ENCODE measurements around the gene GALNT7. TPM values are rescaled to one million over a fixed set of nuclear protein-coding genes. Genes with fewer than 3 reads are reported as not detected.

The GALNT7 gene
- total and polyA plus RNA-seq, 10 of the 15 experiments (the other 5 are each of a cell fraction or from before 2014, with no cell fraction given) = 14.2 to 33.2 (median 28.9) TPM

GRCh38 chr4:173243917-173244658 lies 75.5 kb downstream of the GALNT7 start (continued):
- TF ChIP-seq ZBTB11 (CRISPR knock-in tag; IDR thresholded peaks at IDR 0.05) (no peak), RELA (IDR thresholded peaks at IDR 0.05; ENCODE audit: borderline replicate concordance, partially characterized antibody) (no peak), RAD51 (IDR thresholded peaks at IDR 0.05) (no peak), ZNF207 (IDR thresholded peaks at IDR 0.05; ENCODE audit: borderline replicate concordance) (no peak), FOS (IDR thresholded peaks at IDR 0.05; ENCODE audit: borderline replicate concordance, extremely low read depth, insufficient read length) (no peak), RCOR1 (conservative IDR thresholded peaks at IDR 0.05; ENCODE audit: low read depth, low read length) (no peak), RAD21 (IDR thresholded peaks at IDR 0.05; ENCODE audit: insufficient read depth, low read depth, low read length) (no peak), SUZ12 (IDR thresholded peaks at IDR 0.05; ENCODE audit: unreplicated experiment) (no peak)

GRCh38 chr4:173245952-173246351 lies 77.3 kb downstream of the GALNT7 start:
- RAD21 ChIA-PET (ENCODE audit: unreplicated experiment) = interaction anchor here (0.7 to 3.0 kb wide), 8 partner anchors 8 to 80 kb away, joined by 3 to 9 read pairs (median 5); partner anchors contain the start of gene GALNT7
- no peak for TF ChIP-seq SUZ12 (IDR thresholded peaks at IDR 0.05; ENCODE audit: unreplicated experiment)
- no peak for TF ChIP-seq HDGF (IDR thresholded peaks at IDR 0.05)
- TF ChIP-seq NBN (IDR thresholded peaks at IDR 0.05) = no peak
- TF ChIP-seq SMAD5 (IDR thresholded peaks at IDR 0.05; ENCODE audit: low read depth) = no peak
- no peak for TF ChIP-seq RCOR1 (conservative IDR thresholded peaks at IDR 0.05; ENCODE audit: low read depth, low read length)
- TF ChIP-seq SREBF2 (IDR thresholded peaks at IDR 0.05; ENCODE audit: low read length) = no peak
- Histone ChIP-seq H3K27me3 (replicated peaks in 1 of 2; ENCODE audit: control insufficient read depth in 2 of 2, insufficient read depth in 2 of 2, low read length in 1 of 2) (no peaks in the 10 kb centered on the region), H3K4me1 (ENCODE audit: control insufficient read depth, insufficient read depth, low read length) (peaks cover 30% of the 10 kb centered on the region), H3K9me3 (replicated peaks; ENCODE audit: control insufficient read depth, insufficient read depth, low read length) (no peaks in the 10 kb centered on the region), H4K20me1 (ENCODE audit: control insufficient read depth, insufficient read depth) (no peaks in the 10 kb centered on the region; the same call in 1 of the 2 replicates), H3K4me3 (no peak overlapping the region), H2AFZ (ENCODE audit: control insufficient read depth, low read depth, low read length) (no peak overlapping the region), H3K79me2 (ENCODE audit: control insufficient read depth, insufficient read depth, low read length) (peaks cover 2% of the 10 kb centered on the region), H3K9ac (ENCODE audit: control insufficient read depth, insufficient read depth, low read length) (no peak overlapping the region), H3K27ac (ENCODE audit: control insufficient read depth, insufficient read depth) (no peak overlapping the region), H3K36me3 (ENCODE audit: control insufficient read depth in 2 of 2, insufficient read depth in 2 of 2, low read length in 1 of 2) (no peaks in the 10 kb centered on the region), H3K4me2 (ENCODE audit: control insufficient read depth, insufficient read depth) (no peak overlapping the region)
- CTCF ChIA-PET = interaction anchor here (0.7 to 4.6 kb wide), 4 partner anchors 12 to 233 kb away, joined by 3 to 29 read pairs (median 3); no protein-coding TSS in a partner anchor
- no peak for FAIRE-seq
- SMC1A ChIA-PET (ENCODE audit: uncharacterized antibody, unreplicated experiment) = interaction anchor here (0.6 to 3.0 kb wide), 9 partner anchors 9 to 221 kb away, joined by 3 to 11 read pairs (median 5); partner anchors contain the start of gene GALNT7
- in situ Hi-C loops (cut with MboI) = no loop called here
- intact Hi-C loops (cut with micrococcal nuclease; ENCODE audit: unreplicated experiment) = loop anchor here (2.0 kb wide), 1 partner anchor 75 kb away; no protein-coding TSS in a partner anchor
- POLR2A ChIA-PET = interaction anchor here (1.2 to 1.6 kb wide), 2 partner anchors 76 to 79 kb away, joined by 4 read pairs; no protein-coding TSS in a partner anchor
- ATAC-seq = no peak
- no TSS peak for BruUV-seq (replicated peaks)
- DNase-seq (ENCODE audit: low read depth, low spot score) = no peak

Data from GM12878 (cell line).